ENCODE measurements around the gene CNDP2. TPM values are rescaled to one million over a fixed set of nuclear protein-coding genes. Genes with fewer than 3 reads are reported as not detected.

CNDP2 gene
- total RNA-seq, 1 donor from 2014 or later, result 56.1 TPM

DNA sequence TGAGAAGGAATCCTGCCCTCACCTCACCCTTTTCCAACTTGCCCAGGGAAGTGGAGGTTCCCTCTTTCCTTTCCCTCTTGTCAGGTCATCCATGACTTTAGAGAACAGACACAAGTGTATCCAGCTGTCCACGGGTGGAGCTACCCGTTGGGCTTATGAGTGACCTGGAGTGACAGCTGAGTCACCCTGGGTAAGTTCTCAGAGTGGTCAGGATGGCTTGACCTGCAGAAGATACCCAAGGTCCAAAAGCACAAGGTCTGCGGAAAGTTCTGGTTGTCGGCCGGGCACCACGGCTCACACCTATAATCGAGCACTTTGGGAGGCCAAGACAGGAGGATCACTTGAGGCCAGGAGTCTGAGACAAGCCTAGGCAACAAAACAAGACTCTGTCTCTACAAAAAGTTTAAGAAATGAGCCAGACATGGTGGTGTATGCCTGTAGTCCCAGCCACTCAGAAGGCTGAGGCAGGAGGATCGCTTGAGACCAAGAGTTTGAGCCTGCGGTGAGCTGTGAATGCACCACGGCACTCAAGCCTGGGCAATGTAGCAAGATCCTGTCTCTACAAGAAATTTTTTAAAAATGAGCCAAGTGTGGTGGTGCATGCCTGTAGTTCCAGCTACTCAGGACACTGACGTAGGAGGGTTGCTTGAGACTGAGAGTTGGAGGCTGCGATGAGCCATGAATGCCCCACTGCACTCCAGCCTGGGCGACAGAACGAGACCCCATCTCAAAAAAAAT is 24.1 kb downstream of the CNDP2 start:
- Histone ChIP-seq H3K36me3 (no peaks in the 10 kb centered on the region), H3K79me2 (ENCODE audit: low read depth) (no peaks in the 10 kb centered on the region), H3K4me3 (no peak overlapping the region), H3K27ac (no peak overlapping the region), H3K9me3 (ENCODE audit: low read depth) (no peaks in the 10 kb centered on the region), H3K27me3 (no peaks in the 10 kb centered on the region), H3K4me2 (no peak overlapping the region), H4K20me1 (ENCODE audit: low read depth) (no peaks in the 10 kb centered on the region), H3K9ac (no peak overlapping the region), H3F3A (ENCODE audit: low read depth) (no peaks in the 10 kb centered on the region), H2AFZ (replicated peaks) (no peak overlapping the region), H3K4me1 (no peaks in the 10 kb centered on the region)
- Mint-ChIP-seq H3K4me1 (peaks cover 4% of the 10 kb centered on the region), H3K27ac (no peak overlapping the region), H3K9me3 (peaks cover 9% of the 10 kb centered on the region), H3K4me3 (no peak overlapping the region), H3K36me3 (peaks cover 52% of the 10 kb centered on the region), H3K27me3 (ENCODE audit: insufficient read depth, low read depth) (peaks cover 6% of the 10 kb centered on the region)
- no peak for DNase-seq (ENCODE audit: low spot score)
- no peak for TF ChIP-seq EZH2phosphoT487 (IDR thresholded peaks at IDR 0.05)
- TF ChIP-seq CTCF (IDR thresholded peaks at IDR 0.05), result no peak
- TF ChIP-seq EZH2 (IDR thresholded peaks at IDR 0.05), result no peak

DNA sequence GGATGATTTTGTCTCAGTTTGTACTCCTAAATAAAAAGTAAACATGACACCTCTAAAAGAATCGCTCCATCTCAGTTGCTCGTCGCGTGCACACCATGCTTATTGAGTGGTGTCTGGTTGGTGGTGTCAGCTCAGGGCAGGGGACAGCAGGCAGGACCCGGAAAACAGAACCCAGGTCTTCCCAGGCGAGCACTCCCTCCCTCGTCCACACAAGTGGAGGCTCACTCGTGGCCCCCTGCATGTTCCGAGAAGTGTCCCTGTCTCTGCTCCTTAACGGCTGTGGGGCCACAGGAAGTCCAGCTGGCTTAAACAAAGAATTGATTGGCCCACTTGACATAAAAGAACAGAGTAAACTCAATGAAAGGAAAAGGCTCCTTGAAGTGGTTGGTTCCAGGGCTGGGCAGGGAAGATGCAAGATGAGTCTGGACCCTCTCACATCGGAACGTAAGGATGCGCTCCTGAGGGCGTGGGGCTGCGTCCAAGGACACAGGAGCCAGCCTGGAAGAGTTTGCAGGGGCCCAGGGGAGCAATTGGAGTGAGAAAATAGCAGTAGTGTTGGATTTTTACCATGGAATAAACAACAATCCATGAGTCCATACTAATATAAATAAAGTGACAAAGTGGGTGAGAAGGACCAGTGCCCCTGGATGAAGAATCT is 25.0 kb downstream of the CNDP2 start:
- H3K36me3 ChIP-seq, result no peaks in the 10 kb centered on the region

More for the DNA sequence above, 25.0 kb downstream of the CNDP2 start:
- no peaks in the 10 kb centered on the region for H3F3A ChIP-seq (ENCODE audit: low read depth)
- peaks cover 52% of the 10 kb centered on the region for H3K36me3 Mint-ChIP-seq
- peaks cover 4% of the 10 kb centered on the region for H3K4me1 Mint-ChIP-seq
- H3K27ac ChIP-seq, result no peak overlapping the region
- peaks cover 10% of the 10 kb centered on the region for H3K9me3 Mint-ChIP-seq
- TF ChIP-seq EZH2phosphoT487 (IDR thresholded peaks at IDR 0.05), result no peak
- no peak for TF ChIP-seq EZH2 (IDR thresholded peaks at IDR 0.05)
- TF ChIP-seq CTCF (IDR thresholded peaks at IDR 0.05), result no peak
- no peak overlapping the region for H3K9ac ChIP-seq
- H3K27ac Mint-ChIP-seq, result no peak overlapping the region
- no peak overlapping the region for H3K4me3 Mint-ChIP-seq
- no peaks in the 10 kb centered on the region for H3K4me1 ChIP-seq
- no peaks in the 10 kb centered on the region for H3K27me3 ChIP-seq
- H3K9me3 ChIP-seq (ENCODE audit: low read depth), result no peaks in the 10 kb centered on the region
- no peak overlapping the region for H3K4me2 ChIP-seq
- H4K20me1 ChIP-seq (ENCODE audit: low read depth), result no peaks in the 10 kb centered on the region
- no peak overlapping the region for H3K4me3 ChIP-seq
- H3K79me2 ChIP-seq (ENCODE audit: low read depth), result no peaks in the 10 kb centered on the region
- DNase-seq (ENCODE audit: low spot score), result no peak
- peaks cover 10% of the 10 kb centered on the region for H3K27me3 Mint-ChIP-seq (ENCODE audit: insufficient read depth, low read depth)
- H2AFZ ChIP-seq (replicated peaks), result no peak overlapping the region

All from neural progenitor cell (in vitro differentiated cells).